ENCODE measurements around the gene ICAM1. TPM values are rescaled to one million over a fixed set of nuclear protein-coding genes. Genes with fewer than 3 reads are reported as not detected.
A peak's percentile ranks its signal among the peaks of the same experiment; 100 is the strongest.

Gene ICAM1
- total and polyA plus RNA-seq, 8 donors, result 2.3 to 15.6 (median 8.7) TPM

GRCh38 chr19:10256551-10256950 is 14.4 kb upstream of the ICAM1 start:
- Histone ChIP-seq H3K27me3 (no peaks in the 10 kb centered on the region), H3K27ac (no peak overlapping the region)
- WGBS, 5 donors, result 80 to 88% (median 82%) methylated on average over 13 to 18 of the region's 18 CpGs

GRCh38 chr19:10256970-10257615 is 13.8 kb upstream of the ICAM1 start:
- no peaks in the 10 kb centered on the region for H3K27me3 ChIP-seq
- peaks cover 44 to 66% (median 56%) of the 10 kb centered on the region in 4 donors for H3K36me3 ChIP-seq
- no peak overlapping the region for H3K4me3 ChIP-seq
- intact Hi-C loops (cut with DNase I; ENCODE audit: low total_unique reads), result loop anchor here (10.0 kb wide), 1 partner anchor 142 kb away; the partner anchor contains the start of genes EIF3G and P2RY11
- no peak for DNase-seq
- WGBS, 5 donors, result 79 to 84% (median 80%) methylated on average over 7 to 9 of the region's 9 CpGs
- no peak overlapping the region for H3K27ac ChIP-seq
- peaks cover 16 to 53% (median 37%) of the 10 kb centered on the region in 4 donors for H3K4me1 ChIP-seq
- no peaks in the 10 kb centered on the region for H3K9me3 ChIP-seq
- TF ChIP-seq, protein P1, sequence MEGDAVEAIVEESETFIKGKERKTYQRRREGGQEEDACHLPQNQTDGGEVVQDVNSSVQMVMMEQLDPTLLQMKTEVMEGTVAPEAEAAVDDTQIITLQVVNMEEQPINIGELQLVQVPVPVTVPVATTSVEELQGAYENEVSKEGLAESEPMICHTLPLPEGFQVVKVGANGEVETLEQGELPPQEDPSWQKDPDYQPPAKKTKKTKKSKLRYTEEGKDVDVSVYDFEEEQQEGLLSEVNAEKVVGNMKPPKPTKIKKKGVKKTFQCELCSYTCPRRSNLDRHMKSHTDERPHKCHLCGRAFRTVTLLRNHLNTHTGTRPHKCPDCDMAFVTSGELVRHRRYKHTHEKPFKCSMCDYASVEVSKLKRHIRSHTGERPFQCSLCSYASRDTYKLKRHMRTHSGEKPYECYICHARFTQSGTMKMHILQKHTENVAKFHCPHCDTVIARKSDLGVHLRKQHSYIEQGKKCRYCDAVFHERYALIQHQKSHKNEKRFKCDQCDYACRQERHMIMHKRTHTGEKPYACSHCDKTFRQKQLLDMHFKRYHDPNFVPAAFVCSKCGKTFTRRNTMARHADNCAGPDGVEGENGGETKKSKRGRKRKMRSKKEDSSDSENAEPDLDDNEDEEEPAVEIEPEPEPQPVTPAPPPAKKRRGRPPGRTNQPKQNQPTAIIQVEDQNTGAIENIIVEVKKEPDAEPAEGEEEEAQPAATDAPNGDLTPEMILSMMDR (IDR thresholded peaks at IDR 0.05), result no peak
- TF ChIP-seq EP300 (IDR thresholded peaks at IDR 0.05) (no peak), POLR2A (IDR thresholded peaks at IDR 0.05) (no peak), POLR2AphosphoS5 (IDR thresholded peaks at IDR 0.05) (no peak)

More at GRCh38 chr19:10256551-10256950, 14.4 kb upstream of the ICAM1 start:
- TF ChIP-seq, protein P1 (IDR thresholded peaks at IDR 0.05), result no peak
- TF ChIP-seq POLR2A (IDR thresholded peaks at IDR 0.05), result no peak
- TF ChIP-seq POLR2AphosphoS5 (IDR thresholded peaks at IDR 0.05), result no peak
- no peak for DNase-seq
- H3K36me3 ChIP-seq, result peaks cover 44 to 66% (median 56%) of the 10 kb centered on the region in 4 donors
- intact Hi-C loops (cut with DNase I; ENCODE audit: low total_unique reads), result loop anchor here (10.0 kb wide), 1 partner anchor 142 kb away; the partner anchor contains the start of genes EIF3G and P2RY11
- H3K9me3 ChIP-seq, result no peaks in the 10 kb centered on the region
- no peak overlapping the region for H3K4me3 ChIP-seq
- H3K4me1 ChIP-seq, result peaks cover 16 to 52% (median 38%) of the 10 kb centered on the region in 4 donors

DNA sequence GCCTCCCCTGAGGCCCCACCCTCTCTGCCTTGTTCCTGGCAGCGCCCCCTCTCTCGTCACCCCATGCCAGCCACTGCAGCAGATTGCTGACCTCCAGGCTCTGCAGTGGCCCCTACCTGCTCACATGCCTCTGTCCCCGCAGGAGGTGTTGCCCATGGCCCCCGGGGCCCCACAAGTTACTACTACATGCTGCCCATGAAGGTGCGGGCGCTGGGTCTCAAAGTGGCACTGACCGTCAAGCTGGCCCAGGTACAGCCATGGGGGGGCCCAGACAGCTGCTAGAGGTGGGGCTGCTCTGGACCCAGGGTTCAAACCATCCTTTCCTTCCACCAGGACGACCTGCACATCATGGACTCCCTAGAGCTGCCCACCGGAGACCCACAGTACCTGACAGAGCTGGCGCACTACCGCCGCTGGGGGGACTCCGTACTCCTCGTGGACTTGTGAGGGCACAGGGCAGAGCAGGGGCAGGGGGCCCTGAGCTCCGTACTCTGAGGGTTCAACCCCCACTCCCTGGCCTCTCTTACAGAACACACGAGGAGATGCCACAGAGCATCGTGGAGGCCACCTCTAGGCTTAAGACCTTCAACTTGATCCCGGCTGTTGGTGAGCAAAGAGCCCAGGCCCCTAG is 12.7 kb upstream of the ICAM1 start:
- intact Hi-C loops (cut with DNase I; ENCODE audit: low total_unique reads), result loop anchor here (10.0 kb wide), 1 partner anchor 143 kb away; the partner anchor contains the start of genes EIF3G and P2RY11
- Histone ChIP-seq H3K27me3 (no peaks in the 10 kb centered on the region), H3K9me3 (no peaks in the 10 kb centered on the region), H3K4me1 (peaks cover 10 to 44% (median 27%) of the 10 kb centered on the region in 4 donors), H3K36me3 (peaks cover 44 to 66% (median 56%) of the 10 kb centered on the region in 4 donors), H3K4me3 (no peak overlapping the region), H3K27ac (no peak overlapping the region)
- TF ChIP-seq POLR2A (IDR thresholded peaks at IDR 0.05), result no peak
- no peak for TF ChIP-seq POLR2AphosphoS5 (IDR thresholded peaks at IDR 0.05)
- no peak for TF ChIP-seq EP300 (IDR thresholded peaks at IDR 0.05)
- TF ChIP-seq, protein P1 (IDR thresholded peaks at IDR 0.05), result no peak
- 92 to 96% (median 95%) methylated on average over 16 to 18 of the region's 18 CpGs for WGBS, 5 donors
- no peak for DNase-seq

GRCh38 chr19:10259162-10259905 is 11.6 kb upstream of the ICAM1 start:
- TF ChIP-seq EP300 (IDR thresholded peaks at IDR 0.05), result no peak
- TF ChIP-seq POLR2AphosphoS5 (IDR thresholded peaks at IDR 0.05), result peak in 2 of 3 donors; percentile 8 to 51
- TF ChIP-seq POLR2A (IDR thresholded peaks at IDR 0.05), result no peak
- TF ChIP-seq, protein P1 (IDR thresholded peaks at IDR 0.05), result peak in 4 of 7 experiments; percentile 44 to 69 (median 69)
- H3K27me3 ChIP-seq, result no peaks in the 10 kb centered on the region
- peaks cover 10 to 33% (median 21%) of the 10 kb centered on the region in 4 donors for H3K4me1 ChIP-seq
- H3K9me3 ChIP-seq, result no peaks in the 10 kb centered on the region
- H3K36me3 ChIP-seq, result peaks cover 40 to 56% (median 49%) of the 10 kb centered on the region in 4 donors
- peak overlapping the region; percentile 23 to 78 (median 67) for H3K27ac ChIP-seq
- peak; percentile 95 to 96 for DNase-seq
- H3K4me3 ChIP-seq, result peak overlapping the region in 2 of 4 donors; percentile 3 to 34
- intact Hi-C loops (cut with DNase I; ENCODE audit: low total_unique reads), result loop anchor here (10.0 kb wide), 1 partner anchor 145 kb away; the partner anchor contains the start of genes EIF3G and P2RY11
- 36 to 56% (median 54%) methylated on average over 21 to 32 of the region's 32 CpGs for WGBS, 5 donors
